A549 (cell line): ENCODE data around the gene CAV1.

ENCODE experiments used
- CBX8 ChIP-seq: fragments of 200-600 bp; sonication (generic); IDR thresholded peaks from 2 replicates; pipeline ENCODE4 v1.6.1; 2016
- CEBPB ChIP-seq, 2 experiments: fragments of >200 bp in 1 of 2; sonication (Bioruptor Twin) in 1 of 2; formaldehyde crosslinking in 1 of 2; IDR thresholded peaks; 2 replicates each; pipeline ENCODE4 v1.6.1; 2012 to 2016
- PHF8 ChIP-seq: fragments of 200-600 bp; sonication (generic); IDR thresholded peaks from 2 replicates; pipeline ENCODE4 v1.6.1; 2016; ENCODE audit warnings: low read depth, mild to moderate bottlenecking, antibody characterized with exemption, moderate library complexity, borderline replicate concordance

GRCh38 chr7:116584721-116585120, 59.9 kb downstream of the CAV1 start:
- TF ChIP-seq CEBPB (IDR thresholded peaks at IDR 0.05), result no peak
- TF ChIP-seq PHF8, result no peak
- TF ChIP-seq CBX8, result no peak
